Activated naive CD4-positive, alpha-beta T cell treated with anti-CD3 and anti-CD28 coated beads, Interleukin-2, amount 50 U/mL, for 16 hours (primary cell): ENCODE data around the gene IARS2.
"Not testable (repeated sequence)": the region's sequence is repeated elsewhere in the genome, so short reads cannot be mapped to it uniquely, and the experiment has no call there.

Source experiments
- DNase-seq: peaks from one replicate; pipeline ENCODE4 v3.0.0-alpha.2; 2020

The IARS2 gene

DNA sequence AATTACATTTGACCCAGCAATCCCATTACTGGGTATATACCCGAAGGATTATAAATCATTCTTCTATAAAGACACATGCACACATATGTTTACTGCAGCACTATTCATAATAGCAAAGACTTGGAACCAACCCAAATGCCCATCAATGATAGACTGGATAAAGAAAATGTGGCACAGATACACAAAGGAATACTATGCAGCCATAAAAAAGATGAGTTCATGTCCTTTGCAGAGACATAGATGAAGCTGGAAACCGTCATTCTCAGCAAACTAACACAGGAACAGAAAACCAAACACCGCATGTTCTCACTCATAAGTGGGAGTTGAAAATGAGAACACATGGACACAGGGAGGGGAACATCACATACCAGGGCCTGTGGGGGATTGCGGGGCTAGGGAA is 76.0 kb downstream of the IARS2 start:
- DNase-seq: not testable (repeated sequence)

DNA sequence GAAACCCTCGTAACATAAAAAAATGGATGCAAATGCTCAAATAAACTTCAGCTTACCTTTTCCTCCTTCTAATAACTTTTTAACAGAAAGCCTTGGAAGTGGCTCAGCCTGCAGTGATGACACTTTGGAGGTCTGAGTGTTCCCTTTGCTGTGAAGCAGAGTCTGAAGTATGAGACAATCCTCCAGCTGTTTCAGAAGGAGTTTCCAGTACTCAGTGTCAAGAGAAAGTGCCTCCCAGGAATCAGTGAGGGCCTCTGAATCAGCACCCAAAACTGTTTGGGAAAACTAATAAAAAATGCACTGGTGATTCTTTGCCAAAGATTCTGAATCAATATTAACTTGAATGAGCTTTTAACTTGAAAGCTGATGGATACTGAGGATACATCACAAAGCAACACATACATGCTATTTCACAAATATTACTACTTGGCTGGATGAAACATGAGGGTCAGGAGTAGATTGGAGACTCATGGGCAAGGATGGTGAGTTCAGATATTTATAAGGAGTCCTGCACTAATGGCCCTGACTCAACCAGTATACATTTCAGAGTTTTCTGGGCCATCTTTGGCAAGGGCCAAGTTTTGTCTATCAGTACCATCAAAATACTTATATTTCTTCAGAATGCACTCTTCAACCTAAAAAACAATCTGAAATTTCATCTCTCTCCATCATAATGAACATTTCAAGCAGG is 77.0 kb downstream of the IARS2 start:
- DNase-seq: no peak

DNA sequence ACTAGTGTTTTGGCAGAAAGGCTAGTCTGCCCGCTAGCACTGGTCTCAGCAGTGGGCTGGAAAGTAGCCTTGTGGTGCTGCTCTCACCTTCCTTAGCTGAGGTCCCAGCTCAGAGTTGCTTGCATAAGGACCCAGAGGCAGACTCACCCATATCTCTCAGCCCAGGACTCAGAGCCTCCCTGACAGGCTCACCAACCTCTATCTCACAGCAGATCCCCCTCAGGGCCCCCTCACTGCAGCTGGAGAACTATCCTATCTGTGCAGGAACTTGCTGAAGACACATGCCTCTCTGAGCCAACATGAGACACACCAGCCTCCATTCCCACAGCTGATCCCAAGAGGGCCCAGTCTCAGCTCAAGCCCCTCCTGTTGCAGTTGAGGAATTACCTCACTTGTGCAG is 82.6 kb downstream of the IARS2 start:
- DNase-seq: no peak

DNA sequence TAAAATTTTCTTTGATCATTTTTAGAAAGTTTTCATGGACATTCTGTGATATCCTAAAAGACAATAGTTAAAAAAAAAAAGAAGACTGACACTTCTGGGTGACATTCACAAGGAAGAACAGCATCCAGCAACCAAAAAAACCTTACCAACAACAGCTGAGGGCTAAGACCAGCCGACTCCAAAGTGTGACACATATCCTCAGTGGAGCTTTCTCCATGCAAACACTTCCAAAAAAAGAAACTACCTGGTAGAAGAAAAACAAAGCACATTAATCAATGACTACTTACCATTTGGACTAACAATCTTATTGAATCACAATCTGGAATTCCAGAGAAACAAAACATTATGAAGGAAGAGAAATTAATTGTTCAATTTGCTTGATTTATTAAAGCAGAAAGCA is 88.2 kb downstream of the IARS2 start:
- DNase-seq: no peak

DNA sequence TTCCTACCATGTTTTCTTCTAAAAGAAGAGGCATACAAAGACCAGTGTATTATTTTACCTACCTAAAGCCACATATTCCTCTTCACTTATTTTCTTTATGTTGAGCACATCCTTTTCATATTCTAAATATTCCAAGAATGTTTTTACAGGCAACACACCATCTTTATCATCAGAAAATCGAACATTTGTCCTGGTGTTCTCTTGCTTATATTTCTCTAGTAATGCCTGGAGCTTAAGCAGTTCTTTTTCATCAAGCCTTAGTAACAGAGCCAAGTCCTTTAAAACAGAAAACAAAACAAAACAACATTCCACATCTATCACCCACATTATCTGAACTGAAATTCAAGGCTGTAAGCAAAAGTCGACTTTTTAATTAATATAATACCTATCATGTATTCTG is 88.7 kb downstream of the IARS2 start:
- no peak for DNase-seq

DNA sequence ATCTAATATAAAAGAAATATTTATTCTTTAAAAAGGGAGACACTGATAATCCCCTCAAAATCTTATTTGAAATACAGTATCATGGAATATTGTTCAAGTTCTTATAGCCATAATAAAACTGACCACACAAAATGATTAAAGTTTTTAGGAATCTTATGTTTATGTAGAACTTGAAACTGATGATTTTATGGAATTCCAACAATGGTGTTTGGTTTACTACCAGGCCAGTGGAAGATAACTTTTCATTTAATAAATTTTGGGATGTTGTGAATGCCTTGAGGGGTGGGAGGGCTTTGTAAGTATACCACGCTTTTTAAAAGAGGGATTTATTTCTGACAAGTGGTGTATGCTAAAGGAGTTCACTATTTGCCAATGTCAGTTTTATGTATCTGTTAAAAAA is 90.6 kb downstream of the IARS2 start:
- DNase-seq: no peak

DNA sequence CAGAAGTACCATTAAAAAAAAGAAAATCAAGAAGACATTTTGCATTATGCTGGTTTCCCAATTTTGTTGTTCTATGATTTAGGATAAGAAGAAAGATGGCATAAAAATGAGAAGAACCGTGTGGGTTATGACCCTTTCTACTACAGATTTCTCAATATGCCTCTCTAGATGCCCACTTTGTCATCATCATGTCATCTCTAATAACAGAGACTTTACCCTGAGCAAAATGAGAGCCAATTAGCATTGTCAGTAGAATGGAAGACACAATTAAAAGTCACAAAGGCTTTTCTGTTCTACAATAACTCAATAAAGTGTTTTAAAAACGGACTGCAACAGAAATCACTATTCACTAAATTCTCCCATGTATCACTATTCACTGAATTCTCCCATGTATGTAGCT is 92.8 kb downstream of the IARS2 start:
- DNase-seq: no peak

DNA sequence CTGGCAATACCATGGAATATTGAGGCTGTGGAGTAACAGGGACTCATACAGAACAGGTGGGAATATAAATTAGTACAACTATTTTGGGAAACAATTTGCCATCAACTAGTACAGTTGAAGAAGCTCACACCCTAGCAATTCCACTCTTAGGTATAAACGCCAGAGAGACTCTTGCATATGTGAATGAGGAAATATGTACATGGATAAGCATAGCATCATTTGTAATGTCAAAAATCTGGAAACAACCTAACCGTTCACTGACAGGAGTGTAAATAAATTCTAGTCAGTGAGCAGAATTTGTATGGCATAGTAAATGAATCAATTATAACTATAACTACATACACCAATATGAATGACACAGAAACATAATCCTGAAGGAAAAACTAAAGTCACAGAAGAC is 94.6 kb downstream of the IARS2 start:
- no peak for DNase-seq

DNA sequence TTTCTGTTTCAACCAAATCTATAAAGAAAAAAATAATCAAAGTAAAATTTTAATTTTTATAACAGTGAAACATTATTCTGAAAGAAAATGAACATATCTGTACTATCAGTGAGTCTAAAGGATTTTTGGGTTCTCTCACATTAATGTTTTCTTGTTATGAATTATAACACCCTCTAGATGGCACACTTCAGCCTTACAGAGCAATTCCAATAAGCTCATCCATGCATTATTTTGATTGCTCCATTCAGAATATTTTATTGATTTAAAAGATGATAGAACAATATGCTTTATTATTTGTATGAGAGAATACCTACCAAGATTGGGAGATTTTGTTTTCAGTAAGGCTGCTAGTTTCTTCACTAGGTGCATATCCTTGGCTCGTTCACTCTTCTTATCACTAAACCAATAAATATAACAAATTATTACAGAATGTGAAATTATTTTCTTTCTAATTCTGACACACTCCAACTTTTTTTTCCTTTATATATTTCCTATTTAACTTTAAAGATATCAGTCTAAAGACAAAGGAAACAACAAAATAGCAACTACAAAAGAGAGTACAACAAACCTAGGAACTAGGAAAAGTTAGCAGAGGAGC is 95.9 kb downstream of the IARS2 start:
- DNase-seq: no peak

DNA sequence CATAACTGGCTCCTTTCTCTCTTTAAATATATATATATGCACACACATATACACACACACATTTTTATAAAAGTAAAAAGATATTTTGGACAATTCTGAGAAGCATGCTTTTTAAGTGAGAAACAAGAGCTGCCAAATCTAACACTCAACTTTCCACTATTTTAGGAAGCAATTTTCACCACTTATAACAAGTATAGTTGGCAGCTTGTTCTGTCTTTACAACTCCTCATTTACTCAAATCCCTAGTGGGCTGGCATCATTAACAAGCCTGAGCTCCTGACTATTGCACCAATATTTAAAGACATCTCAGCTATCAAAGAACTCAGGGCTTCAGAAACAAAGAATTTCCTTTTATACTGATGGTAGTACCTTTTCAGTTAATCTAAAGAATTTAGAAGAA is 101.8 kb downstream of the IARS2 start:
- DNase-seq: no peak
